Measurements from ENCODE around the gene LIN28B.
"Not testable (repeated sequence)": the region's sequence is repeated elsewhere in the genome, so short reads cannot be mapped to it uniquely, and the experiment has no call there.

LIN28B gene

GRCh38 chr6:104955927-104956730, 778 bp upstream of the LIN28B start:
- DNase-seq (ENCODE audit: low read depth): no peak

- DNase-seq (ENCODE audit: low read depth): no peak
Observed at GRCh38 chr6:104957301-104958177, 632 bp downstream of the LIN28B start.

- DNase-seq (ENCODE audit: low read depth): no peak
Observed at GRCh38 chr6:104958178-104959025, 1.5 kb downstream of the LIN28B start.

GRCh38 chr6:104959026-104959858, 2.3 kb downstream of the LIN28B start:
- DNase-seq (ENCODE audit: low read depth): no peak

GRCh38 chr6:104969108-104969507, 12.2 kb downstream of the LIN28B start:
- DNase-seq (ENCODE audit: low read depth): no peak

GRCh38 chr6:104969785-104970581, 13.1 kb downstream of the LIN28B start:
- DNase-seq (ENCODE audit: low read depth): no peak

GRCh38 chr6:104973404-104973803, 16.5 kb downstream of the LIN28B start:
- no peak for DNase-seq (ENCODE audit: low read depth)

- no peak for DNase-seq (ENCODE audit: low read depth)
Observed at GRCh38 chr6:104983296-104983695, 26.4 kb downstream of the LIN28B start.

GRCh38 chr6:104983776-104984175, 26.9 kb downstream of the LIN28B start:
- DNase-seq (ENCODE audit: low read depth): no peak

GRCh38 chr6:104984831-104985230, 27.9 kb downstream of the LIN28B start:
- no peak for DNase-seq (ENCODE audit: low read depth)

- DNase-seq (ENCODE audit: low read depth): not testable (repeated sequence)
Observed at GRCh38 chr6:104985875-104986274, 29.0 kb downstream of the LIN28B start.

GRCh38 chr6:104986625-104987024, 29.7 kb downstream of the LIN28B start:
- DNase-seq (ENCODE audit: low read depth): no peak

- DNase-seq (ENCODE audit: low read depth): no peak
Observed at GRCh38 chr6:104987218-104987617, 30.3 kb downstream of the LIN28B start.

GRCh38 chr6:104990085-104990484, 33.2 kb downstream of the LIN28B start:
- DNase-seq (ENCODE audit: low read depth): no peak

- DNase-seq (ENCODE audit: low read depth): not testable (repeated sequence)
Observed at GRCh38 chr6:104991062-104991461, 34.2 kb downstream of the LIN28B start.

- DNase-seq (ENCODE audit: low read depth): not testable (repeated sequence)
Observed at GRCh38 chr6:104993576-104993975, 36.7 kb downstream of the LIN28B start.

- DNase-seq (ENCODE audit: low read depth): no peak
Observed at GRCh38 chr6:104995989-104996617, 39.2 kb downstream of the LIN28B start.

GRCh38 chr6:105001063-105001462, 44.2 kb downstream of the LIN28B start:
- no peak for DNase-seq (ENCODE audit: low read depth)

- DNase-seq (ENCODE audit: low read depth): no peak
Observed at GRCh38 chr6:105001906-105002305, 45.0 kb downstream of the LIN28B start.

- no peak for DNase-seq (ENCODE audit: low read depth)
Observed at GRCh38 chr6:105005451-105005850, 48.5 kb downstream of the LIN28B start.
